H1 (cell line): ENCODE measurements around the gene STEAP1B. TPM values are rescaled to one million over a fixed set of nuclear protein-coding genes. Genes with fewer than 3 reads are reported as not detected.

ENCODE experiments used
- CTCF ChIA-PET: fragments of 300-600 bp; sonication (Branson Sonifier 250); formaldehyde crosslinking; loops from one replicate; lab custom pipeline; 2021; ENCODE audit not compliant: partially characterized antibody; lab: Charles Lee
- POLR2A ChIA-PET: fragments of 300-600 bp; sonication (Branson Sonifier 250); formaldehyde crosslinking; loops from one replicate; lab custom pipeline; 2021; ENCODE audit warnings: inconsistent platforms; ENCODE audit not compliant: partially characterized antibody; lab: Charles Lee
- DNase-seq, 2 experiments: peaks; one replicate each; pipeline versions ENCODE4 v3.0.0 to v3.0.0-alpha.2; 2010 to 2022; ENCODE audit warnings: low spot score in 2 of 2, low read depth in 1 of 2, mixed read lengths in 1 of 2
- FAIRE-seq: peaks from 2 replicates; lab custom pipeline; 2011; peaks lifted over from hg19 to GRCh38; lab: Jason Lieb, UNC
- H2AFZ ChIP-seq: 2 replicates; pipeline ENCODE4 v1.8.1; 2012; ENCODE audit warnings: low read length, inconsistent platforms
- H2AK5ac ChIP-seq: 2 replicates; pipeline ENCODE4 v1.6.1; 2013; ENCODE audit warnings: low read depth, low read length
- H2BK120ac ChIP-seq: replicated peaks from 2 replicates; pipeline ENCODE3; 2013; ENCODE audit warnings: low read depth, low read length, inconsistent platforms
- H2BK12ac ChIP-seq: 2 replicates; pipeline ENCODE4 v1.6.1; 2013; ENCODE audit warnings: low read depth, low read length
- H2BK15ac ChIP-seq: 2 replicates; pipeline ENCODE4 v1.6.1; 2013; ENCODE audit warnings: low read length
- H2BK20ac ChIP-seq: 2 replicates; pipeline ENCODE4 v1.6.1; 2013; ENCODE audit warnings: low read length
- H2BK5ac ChIP-seq: 2 replicates; pipeline ENCODE4 v1.6.1; 2013; ENCODE audit warnings: low read depth, low read length
- H3K14ac ChIP-seq: 2 replicates; pipeline ENCODE4 v1.6.1; 2013; ENCODE audit warnings: inconsistent platforms; ENCODE audit not compliant: insufficient read length
- H3K18ac ChIP-seq: 2 replicates; pipeline ENCODE4 v1.6.1; 2013; ENCODE audit warnings: low read length; ENCODE audit errors: extremely low read depth
- H3K23ac ChIP-seq: 2 replicates; pipeline ENCODE4 v1.6.1; 2013; ENCODE audit warnings: inconsistent platforms; ENCODE audit not compliant: insufficient read length
- H3K23me2 ChIP-seq: 2 replicates; pipeline ENCODE4 v1.6.1; 2013; ENCODE audit warnings: low read depth, low read length
- H3K27ac ChIP-seq: 2 replicates; pipeline ENCODE4 v1.6.1; 2011; ENCODE audit warnings: low read depth, low read length, inconsistent platforms
- H3K27me3 ChIP-seq, 4 experiments: replicated peaks in 1 of 4; 1 replicate in 1 of 4; 2 replicates in 3 of 4; pipeline versions ENCODE4 v1.6.1 to v1.8.1; 2011 to 2013; ENCODE audit warnings: low read length in 3 of 4, mild to moderate bottlenecking in 3 of 4, inconsistent platforms in 2 of 4, mixed read lengths in 2 of 4, moderate library complexity in 1 of 4; ENCODE audit not compliant: control insufficient read depth in 3 of 4, insufficient read depth in 3 of 4; ENCODE audit errors: extremely low read depth in 1 of 4
- H3K36me3 ChIP-seq, 4 experiments: 2 replicates each; pipeline versions ENCODE4 v1.6.1 to v1.8.1; 2011 to 2013; ENCODE audit warnings: mild to moderate bottlenecking in 4 of 4, low read length in 3 of 4, moderate library complexity in 2 of 4, control low read depth in 1 of 4, inconsistent platforms in 1 of 4; ENCODE audit not compliant: insufficient read depth in 4 of 4, control insufficient read depth in 2 of 4
- H3K4ac ChIP-seq: replicated peaks from 2 replicates; pipeline ENCODE3; 2013; ENCODE audit warnings: low read length, low read depth, mixed read lengths, inconsistent platforms; ENCODE audit not compliant: insufficient read length
- H3K4me1 ChIP-seq, 4 experiments: replicated peaks in 1 of 4; 1 replicate in 1 of 4; 2 replicates in 3 of 4; pipeline versions ENCODE4 v1.6.1 to v1.8.1; 2011 to 2013; ENCODE audit warnings: low read length in 3 of 4, inconsistent platforms in 2 of 4, mixed read lengths in 1 of 4; ENCODE audit not compliant: insufficient read depth in 4 of 4, control insufficient read depth in 3 of 4
- H3K4me2 ChIP-seq, 2 experiments: 2 replicates each; pipeline versions ENCODE4 v1.6.1 to v1.8.1; 2011 to 2013; ENCODE audit warnings: low read depth in 2 of 2, low read length in 2 of 2, control low read depth in 1 of 2, inconsistent platforms in 1 of 2, mild to moderate bottlenecking in 1 of 2; ENCODE audit not compliant: insufficient read depth in 1 of 2
- H3K4me3 ChIP-seq, 4 experiments: fragments of 200-600, 300-600 bp in 1 of 4; sonication (generic), shearing (Covaris generic), sonication (Bioruptor Twin) in 1 of 4; 2 replicates each; pipeline versions ENCODE4 v1.5.1 to v1.8.1; 2011 to 2016; ENCODE audit warnings: low read length in 4 of 4, low read depth in 3 of 4, control low read depth in 2 of 4, inconsistent platforms in 2 of 4, mild to moderate bottlenecking in 2 of 4, mixed read lengths in 1 of 4, moderate library complexity in 1 of 4; ENCODE audit not compliant: insufficient read depth in 2 of 4; ENCODE audit errors: extremely low read depth in 1 of 4
- H3K56ac ChIP-seq: replicated peaks from 2 replicates; pipeline ENCODE3; 2013; ENCODE audit warnings: low read depth, mild to moderate bottlenecking, mixed read lengths, low read length, inconsistent platforms; ENCODE audit not compliant: insufficient read length
- H3K79me1 ChIP-seq: 2 replicates; pipeline ENCODE4 v1.6.1; 2013; ENCODE audit warnings: low read depth, low read length, control low read depth
- H3K79me2 ChIP-seq, 2 experiments: 2 replicates each; pipeline versions ENCODE4 v1.6.1 to v1.8.1; 2012 to 2013; ENCODE audit warnings: low read length in 2 of 2, mild to moderate bottlenecking in 2 of 2, inconsistent platforms in 1 of 2; ENCODE audit not compliant: insufficient read depth in 2 of 2, control insufficient read depth in 1 of 2
- H3K9ac ChIP-seq, 4 experiments: replicated peaks in 1 of 4; 1 replicate in 1 of 4; 2 replicates in 3 of 4; pipeline versions ENCODE4 v1.6.1 to v1.8.1; 2011 to 2013; ENCODE audit warnings: low read depth in 3 of 4, low read length in 3 of 4, control low read depth in 2 of 4, mild to moderate bottlenecking in 2 of 4, moderate library complexity in 2 of 4, inconsistent platforms in 1 of 4; ENCODE audit errors: extremely low read depth in 1 of 4
- H3K9me3 ChIP-seq, 2 experiments: 2 replicates each; pipeline versions ENCODE4 v1.6.1 to v1.8.1; 2012 to 2013; ENCODE audit warnings: mild to moderate bottlenecking in 2 of 2, moderate library complexity in 2 of 2, control low read depth in 1 of 2, inconsistent platforms in 1 of 2, low read depth in 1 of 2, low read length in 1 of 2, mixed read lengths in 1 of 2; ENCODE audit not compliant: insufficient read depth in 2 of 2
- H4K20me1 ChIP-seq, 2 experiments: replicated peaks in 1 of 2; 2 replicates each; pipeline versions ENCODE3 to v1.8.1; 2011 to 2013; ENCODE audit warnings: inconsistent platforms in 2 of 2, low read length in 2 of 2, mild to moderate bottlenecking in 1 of 2; ENCODE audit not compliant: insufficient read depth in 2 of 2, control insufficient read depth in 1 of 2
- H4K5ac ChIP-seq: 2 replicates; pipeline ENCODE4 v1.6.1; 2013; ENCODE audit warnings: low read length, low read depth, mixed read lengths, inconsistent platforms; ENCODE audit not compliant: insufficient read length
- H4K8ac ChIP-seq: 2 replicates; pipeline ENCODE4 v1.8.0; 2013; ENCODE audit warnings: mild to moderate bottlenecking, moderate library complexity, low read length, inconsistent platforms; ENCODE audit not compliant: insufficient read depth; ENCODE audit errors: extremely low read depth
- H4K91ac ChIP-seq: replicated peaks from 2 replicates; pipeline ENCODE3; 2013; ENCODE audit warnings: low read length, mixed read lengths, inconsistent platforms; ENCODE audit not compliant: insufficient read length
- RNF2 ChIP-seq: fragments of 200-900, 300-1000 bp; sonication (generic); IDR thresholded peaks from 2 replicates; pipeline ENCODE4 v1.7.1; 2016; ENCODE audit warnings: borderline replicate concordance, low read depth, mild to moderate bottlenecking, antibody characterized with exemption, low read length; ENCODE audit not compliant: poor library complexity, severe bottlenecking; ENCODE audit errors: missing control alignments
- polyA plus RNA-seq, 7 experiments: library from polyadenylated mRNA; depleted of rRNA in 3 of 7; stranded (reverse) in 5 of 7; unstranded in 2 of 7; fragments of >200 nt in 5 of 7; fragments of 200-250 nt in 2 of 7; gene quantifications; 1 replicate in 5 of 7; 2 replicates in 1 of 7; 4 replicates in 1 of 7; pipeline versions ENCODE4 v1.2.1 to v1.2.3, GENCODE V29; 2011 to 2013; ENCODE audit warnings: missing spikeins in 2 of 7, mixed read lengths in 2 of 7
- total RNA-seq: library from RNA; stranded (reverse); fragmentation: NEBNext Ultra II Directional; extraction: Animal tissue kit (Norgen Biotek cat#: 25700); gene quantifications from 2 replicates; pipeline ENCODE4 v1.2.1, GENCODE V29; 2021

The STEAP1B gene
- total and polyA plus RNA-seq, 2 of the 8 experiments (the other 6 are each of a cell fraction or from before 2014, with no cell fraction given): 5.4 to 8.7 TPM

- Histone ChIP-seq H3K4ac (no peak overlapping the region), H3K27me3 (no peaks in the 10 kb centered on the region), H2BK20ac (no peak overlapping the region), H2AFZ (no peak overlapping the region), H3K9ac (no peak overlapping the region), H2BK120ac (no peak overlapping the region), H3K14ac (no peak overlapping the region), H3K79me1 (no peaks in the 10 kb centered on the region), H3K18ac (no peak overlapping the region), H2BK12ac (no peak overlapping the region), H2BK5ac (no peak overlapping the region), H4K5ac (no peak overlapping the region), H3K79me2 (no peaks in the 10 kb centered on the region), H4K91ac (no peak overlapping the region), H2BK15ac (no peak overlapping the region), H3K4me3 (no peak overlapping the region), H3K23me2 (no peaks in the 10 kb centered on the region), H4K20me1 (no peaks in the 10 kb centered on the region), H3K27ac (no peak overlapping the region), H3K36me3 (no peaks in the 10 kb centered on the region), H2AK5ac (no peak overlapping the region), H3K4me1 (peaks cover 0 to 3% (median 0%) of the 10 kb centered on the region in 4 experiments; a peak in 1 of 7 replicates)
- POLR2A ChIA-PET: no interaction called here
- DNase-seq: no peak
- no peak for FAIRE-seq
- CTCF ChIA-PET: interaction anchor here (1.5 to 2.5 kb wide), 2 partner anchors 8 to 289 kb away, joined by 5 to 9 read pairs; no protein-coding TSS in a partner anchor
- TF ChIP-seq RNF2: no peak
- TF ChIP-seq, all 59 proteins: peak for 0
- no peak overlapping the region for H4K8ac ChIP-seq
- no peak overlapping the region for H3K4me2 ChIP-seq
- H3K23ac ChIP-seq: no peak overlapping the region
- H3K56ac ChIP-seq: no peak overlapping the region
- no peaks in the 10 kb centered on the region for H3K9me3 ChIP-seq
These were observed 100.9 kb downstream of the STEAP1B start for GRCh38 chr7:22399091-22399490.
